Measurements from ENCODE around the gene DHRS12. TPM values are rescaled to one million over a fixed set of nuclear protein-coding genes. Genes with fewer than 3 reads are reported as not detected.

The DHRS12 gene
- total RNA-seq, 1 experiment from 2014 or later, result 2.6 TPM

GRCh38 chr13:51781246-51782022, 22.5 kb downstream of the DHRS12 start:
- H3K9me2 ChIP-seq (replicated peaks; ENCODE audit: low read length), result no peaks in the 10 kb centered on the region
- no peaks in the 10 kb centered on the region for H3F3A ChIP-seq (ENCODE audit: low read length, unreplicated experiment)
- ChIA-PET POLR2A (ENCODE audit: unreplicated experiment) (no interaction called here), CTCF (interaction anchor here (0.6 to 1.0 kb wide), 2 partner anchors 167 to 328 kb away, joined by 3 read pairs; partner anchors contain the start of gene INTS6)
- H3K9ac ChIP-seq (ENCODE audit: low read length), result no peak overlapping the region
- TF ChIP-seq CTCF (conservative IDR thresholded peaks at IDR 0.05; ENCODE audit: low read depth, low read length) (peak; percentile 68), EZH2phosphoT487 (IDR thresholded peaks at IDR 0.05; ENCODE audit: borderline replicate concordance, low read length) (no peak)
- H3K36me3 ChIP-seq (ENCODE audit: low read depth, low read length), result no peaks in the 10 kb centered on the region
- no peaks in the 10 kb centered on the region for H3K79me2 ChIP-seq (ENCODE audit: low read length)
- H3K4me2 ChIP-seq (ENCODE audit: low read length), result no peak overlapping the region
- no peaks in the 10 kb centered on the region for H3K27me3 ChIP-seq (ENCODE audit: low read length)
- DNase-seq (peak; percentile 60), ATAC-seq (peak; percentile 90)
- no peaks in the 10 kb centered on the region for H3K9me3 ChIP-seq (ENCODE audit: low read length)
- no peaks in the 10 kb centered on the region for H3K4me1 ChIP-seq (ENCODE audit: insufficient read depth, low read length)
- no peak overlapping the region for H3K4me3 ChIP-seq (ENCODE audit: low read length)
- intact Hi-C loops (cut with micrococcal nuclease), result loop anchor here (5.0 kb wide), 1 partner anchor 189 kb away; no protein-coding TSS in a partner anchor
- no peak overlapping the region for H2AFZ ChIP-seq (ENCODE audit: low read length)
- no TSS peak for BruUV-seq (replicated peaks)
- no peak overlapping the region for H3K27ac ChIP-seq (ENCODE audit: low read length)
- no peaks in the 10 kb centered on the region for H4K20me1 ChIP-seq (ENCODE audit: low read length)

GRCh38 chr13:51780099-51780498, 23.9 kb downstream of the DHRS12 start:
- no peaks in the 10 kb centered on the region for H3K36me3 ChIP-seq (ENCODE audit: low read depth, low read length)
- no peaks in the 10 kb centered on the region for H3F3A ChIP-seq (ENCODE audit: low read length, unreplicated experiment)
- H3K9me2 ChIP-seq (replicated peaks; ENCODE audit: low read length), result no peaks in the 10 kb centered on the region
- DNase-seq (no peak), ATAC-seq (no peak)
- no peaks in the 10 kb centered on the region for H3K27me3 ChIP-seq (ENCODE audit: low read length)
- no peak overlapping the region for H3K27ac ChIP-seq (ENCODE audit: low read length)
- POLR2A ChIA-PET (ENCODE audit: unreplicated experiment), result no interaction called here
- no peak overlapping the region for H3K9ac ChIP-seq (ENCODE audit: low read length)
- H3K4me2 ChIP-seq (ENCODE audit: low read length), result no peak overlapping the region
- no peaks in the 10 kb centered on the region for H3K79me2 ChIP-seq (ENCODE audit: low read length)
- H3K9me3 ChIP-seq (ENCODE audit: low read length), result no peaks in the 10 kb centered on the region
- H2AFZ ChIP-seq (ENCODE audit: low read length), result no peak overlapping the region
- H3K4me1 ChIP-seq (ENCODE audit: insufficient read depth, low read length), result no peaks in the 10 kb centered on the region
- intact Hi-C loops (cut with micrococcal nuclease), result loop anchor here (5.0 kb wide), 1 partner anchor 188 kb away; no protein-coding TSS in a partner anchor
- no TSS peak for BruUV-seq (replicated peaks)
- H4K20me1 ChIP-seq (ENCODE audit: low read length), result no peaks in the 10 kb centered on the region
- CTCF ChIA-PET, result no interaction called here
- TF ChIP-seq CTCF (conservative IDR thresholded peaks at IDR 0.05; ENCODE audit: low read depth, low read length) (no peak), EZH2 (IDR thresholded peaks at IDR 0.05; ENCODE audit: low read length, unreplicated experiment) (no peak), EZH2phosphoT487 (IDR thresholded peaks at IDR 0.05; ENCODE audit: borderline replicate concordance, low read length) (no peak)
- H3K4me3 ChIP-seq (ENCODE audit: low read length), result no peak overlapping the region

GRCh38 chr13:51778392-51778791, 25.6 kb downstream of the DHRS12 start:
- no peak for TF ChIP-seq CTCF (conservative IDR thresholded peaks at IDR 0.05; ENCODE audit: low read depth, low read length)
- TF ChIP-seq EZH2 (IDR thresholded peaks at IDR 0.05; ENCODE audit: low read length, unreplicated experiment), result no peak
- TF ChIP-seq EZH2phosphoT487 (IDR thresholded peaks at IDR 0.05; ENCODE audit: borderline replicate concordance, low read length), result no peak
- H3K4me2 ChIP-seq (ENCODE audit: low read length), result no peak overlapping the region
- H3K9me2 ChIP-seq (replicated peaks; ENCODE audit: low read length), result no peaks in the 10 kb centered on the region
- no peaks in the 10 kb centered on the region for H3K27me3 ChIP-seq (ENCODE audit: low read length)
- no peak overlapping the region for H2AFZ ChIP-seq (ENCODE audit: low read length)
- no peak overlapping the region for H3K27ac ChIP-seq (ENCODE audit: low read length)
- CTCF ChIA-PET, result no interaction called here
- intact Hi-C loops (cut with micrococcal nuclease), result no loop called here
- H3K36me3 ChIP-seq (ENCODE audit: low read depth, low read length), result no peaks in the 10 kb centered on the region
- POLR2A ChIA-PET (ENCODE audit: unreplicated experiment), result no interaction called here
- no peaks in the 10 kb centered on the region for H3K4me1 ChIP-seq (ENCODE audit: insufficient read depth, low read length)
- H3F3A ChIP-seq (ENCODE audit: low read length, unreplicated experiment), result no peaks in the 10 kb centered on the region
- H4K20me1 ChIP-seq (ENCODE audit: low read length), result no peaks in the 10 kb centered on the region
- no TSS peak for BruUV-seq (replicated peaks)
- DNase-seq (no peak), ATAC-seq (no peak)
- no peaks in the 10 kb centered on the region for H3K79me2 ChIP-seq (ENCODE audit: low read length)
- H3K4me3 ChIP-seq (ENCODE audit: low read length), result no peak overlapping the region
- H3K9me3 ChIP-seq (ENCODE audit: low read length), result no peaks in the 10 kb centered on the region
- no peak overlapping the region for H3K9ac ChIP-seq (ENCODE audit: low read length)
